ENCODE measurements around the gene AUTS2.

DNA sequence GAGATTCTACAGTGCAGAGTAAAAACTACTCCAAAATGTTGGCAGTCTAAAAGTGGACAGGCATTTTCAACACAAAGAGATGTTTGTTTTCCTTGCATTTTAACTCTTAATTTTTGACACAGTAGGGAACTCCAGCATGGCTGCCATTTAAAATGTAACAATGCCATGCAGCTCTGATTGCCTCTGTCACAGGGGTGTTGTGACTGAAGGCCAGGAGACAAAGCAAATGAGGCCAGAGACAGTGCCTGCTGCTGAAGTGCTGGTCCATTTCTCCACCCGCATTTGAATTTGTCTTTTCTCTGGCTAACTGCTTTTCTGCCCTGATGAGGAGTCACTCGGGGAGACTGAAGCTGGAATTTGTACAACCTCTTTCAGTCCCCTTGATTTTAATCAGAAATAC is 823.0 kb downstream of the AUTS2 start:
- TF ChIP-seq EZH2phosphoT487 (IDR thresholded peaks at IDR 0.05; ENCODE audit: insufficient read depth, low read depth), result no peak
- TF ChIP-seq EZH2 (IDR thresholded peaks at IDR 0.05; ENCODE audit: insufficient read depth, poor library complexity, severe bottlenecking), result no peak

Measured in GM23248 (cell line).